HG02571 (cell line): Measurements from ENCODE around the gene NMRK2.
"Not testable (repeated sequence)": the region's sequence is repeated elsewhere in the genome, so short reads cannot be mapped to it uniquely, and the experiment has no call there.

Experiments used
- ATAC-seq: cut with Tn5 transposase; IDR thresholded peaks from one replicate; pipeline ENCODE4 v1.9.1; 2021; ENCODE audit warnings: mild to moderate bottlenecking, moderate library complexity; ENCODE audit not compliant: unreplicated experiment

The NMRK2 gene

GRCh38 chr19:3936506-3937442, 3.9 kb downstream of the NMRK2 start:
- ATAC-seq = no peak

GRCh38 chr19:3938300-3938950, 5.6 kb downstream of the NMRK2 start:
- ATAC-seq = not testable (repeated sequence)

GRCh38 chr19:3942790-3943409, 10.0 kb downstream of the NMRK2 start:
- ATAC-seq = no peak

- no peak for ATAC-seq
Measured at GRCh38 chr19:3944018-3944721, 11.3 kb downstream of the NMRK2 start.

GRCh38 chr19:3945838-3946237, 13.0 kb downstream of the NMRK2 start:
- ATAC-seq = no peak

- not testable (repeated sequence) for ATAC-seq
Measured at GRCh38 chr19:3947316-3947933, 14.6 kb downstream of the NMRK2 start.

GRCh38 chr19:3949294-3949693, 16.4 kb downstream of the NMRK2 start:
- no peak for ATAC-seq

- no peak for ATAC-seq
Measured at GRCh38 chr19:3949997-3950859, 17.4 kb downstream of the NMRK2 start.

- no peak for ATAC-seq
Measured at GRCh38 chr19:3950871-3951861, 18.3 kb downstream of the NMRK2 start.

GRCh38 chr19:3952755-3953276, 19.9 kb downstream of the NMRK2 start:
- not testable (repeated sequence) for ATAC-seq

- ATAC-seq = no peak
Measured at GRCh38 chr19:3954107-3954506, 21.2 kb downstream of the NMRK2 start.

- ATAC-seq = not testable (repeated sequence)
Measured at GRCh38 chr19:3955276-3955675, 22.4 kb downstream of the NMRK2 start.

- no peak for ATAC-seq
Measured at GRCh38 chr19:3955688-3956087, 22.8 kb downstream of the NMRK2 start.

GRCh38 chr19:3958836-3959765, 26.2 kb downstream of the NMRK2 start:
- ATAC-seq = no peak

- no peak for ATAC-seq
Measured at GRCh38 chr19:3959766-3960131, 26.9 kb downstream of the NMRK2 start.

GRCh38 chr19:3961007-3961406, 28.1 kb downstream of the NMRK2 start:
- no peak for ATAC-seq
